ENCODE data around the gene TCAIM. TPM values are rescaled to one million over a fixed set of nuclear protein-coding genes. Genes with fewer than 3 reads are reported as not detected.

TCAIM gene
- total and polyA plus RNA-seq, 4 experiments from 2014 or later = 16.7 to 21.8 (median 19.3) TPM

GRCh38 chr3:44329946-44330345 is 8.6 kb upstream of the TCAIM start:
- intact Hi-C loops (cut with micrococcal nuclease) = loop anchor here (10.0 kb wide), 1 partner anchor 295 kb away; the partner anchor contains the start of gene ZNF197
- Histone ChIP-seq H3K9me3 (ENCODE audit: control insufficient read depth in 1 of 2, low read length in 2 of 2) (no peaks in the 10 kb centered on the region), H3K36me3 (ENCODE audit: insufficient read depth, low read length) (no peaks in the 10 kb centered on the region), H3K27ac (ENCODE audit: low read depth, low read length) (no peak overlapping the region), H3K4me1 (ENCODE audit: insufficient read depth, low read length) (no peaks in the 10 kb centered on the region), H3K4me3 (ENCODE audit: low read length in 2 of 2) (no peak overlapping the region), H3K27me3 (ENCODE audit: insufficient read depth, low read length) (no peaks in the 10 kb centered on the region)
- no peak overlapping the region for H3K4me3 Mint-ChIP-seq
- CTCF ChIA-PET (ENCODE audit: partially characterized antibody) = no interaction called here
- no peak for DNase-seq
- no peaks in the 10 kb centered on the region for H3K4me1 Mint-ChIP-seq
- H3K27ac Mint-ChIP-seq = no peak overlapping the region
- peaks cover 5 to 21% of the 10 kb centered on the region in 2 donors for H3K27me3 Mint-ChIP-seq
- peaks cover 0 to 3% (median 0%) of the 10 kb centered on the region in 8 donors for H3K9me3 Mint-ChIP-seq
- POLR2A ChIA-PET (ENCODE audit: partially characterized antibody) = no interaction called here
- no peaks in the 10 kb centered on the region for H3K36me3 Mint-ChIP-seq

- intact Hi-C loops (cut with micrococcal nuclease) = loop anchor here (10.0 kb wide), 1 partner anchor 294 kb away; the partner anchor contains the start of gene ZNF197
- Mint-ChIP-seq H3K27me3 (peaks cover 5 to 22% of the 10 kb centered on the region in 2 donors), H3K9me3 (peaks cover 0 to 3% (median 0%) of the 10 kb centered on the region in 8 donors), H3K36me3 (no peaks in the 10 kb centered on the region), H3K4me3 (no peak overlapping the region), H3K4me1 (no peaks in the 10 kb centered on the region), H3K27ac (no peak overlapping the region)
- CTCF ChIA-PET (ENCODE audit: partially characterized antibody) = no interaction called here
- POLR2A ChIA-PET (ENCODE audit: partially characterized antibody) = no interaction called here
- Histone ChIP-seq H3K9me3 (ENCODE audit: control insufficient read depth in 1 of 2, low read length in 2 of 2) (no peaks in the 10 kb centered on the region), H3K27ac (ENCODE audit: low read depth, low read length) (no peak overlapping the region), H3K4me1 (ENCODE audit: insufficient read depth, low read length) (no peaks in the 10 kb centered on the region), H3K4me3 (ENCODE audit: low read length in 2 of 2) (no peak overlapping the region), H3K36me3 (ENCODE audit: insufficient read depth, low read length) (no peaks in the 10 kb centered on the region), H3K27me3 (ENCODE audit: insufficient read depth, low read length) (no peaks in the 10 kb centered on the region)
- DNase-seq = no peak
These were observed 8.1 kb upstream of the TCAIM start for GRCh38 chr3:44330444-44330843.

- Histone ChIP-seq H3K4me3 (ENCODE audit: low read length in 2 of 2) (no peak overlapping the region), H3K27me3 (ENCODE audit: insufficient read depth, low read length) (no peaks in the 10 kb centered on the region), H3K36me3 (ENCODE audit: insufficient read depth, low read length) (no peaks in the 10 kb centered on the region), H3K27ac (ENCODE audit: low read depth, low read length) (no peak overlapping the region), H3K4me1 (ENCODE audit: insufficient read depth, low read length) (peaks cover 9% of the 10 kb centered on the region), H3K9me3 (ENCODE audit: control insufficient read depth in 1 of 2, low read length in 2 of 2) (no peaks in the 10 kb centered on the region)
- Mint-ChIP-seq H3K27me3 (peaks cover 0 to 17% of the 10 kb centered on the region in 2 donors), H3K4me1 (peaks cover 7 to 20% (median 11%) of the 10 kb centered on the region in 4 donors), H3K4me3 (no peak overlapping the region), H3K36me3 (peaks cover 0 to 9% of the 10 kb centered on the region in 2 donors), H3K27ac (no peak overlapping the region), H3K9me3 (no peaks in the 10 kb centered on the region)
- no peak for DNase-seq
- intact Hi-C loops (cut with micrococcal nuclease) = loop anchor here (10.0 kb wide), 1 partner anchor 290 kb away; the partner anchor contains the start of gene ZNF197
- ChIA-PET CTCF (ENCODE audit: partially characterized antibody) (no interaction called here), POLR2A (ENCODE audit: partially characterized antibody) (no interaction called here)
These were observed 4.2 kb upstream of the TCAIM start for GRCh38 chr3:44334326-44334725.

- H3K9me3 ChIP-seq (ENCODE audit: control insufficient read depth in 1 of 2, low read length in 2 of 2) = no peaks in the 10 kb centered on the region
- H3K4me3 Mint-ChIP-seq = peak overlapping the region; percentile 93 to 98 (median 98)
- H3K9me3 Mint-ChIP-seq = no peaks in the 10 kb centered on the region
- no peak for DNase-seq
- peaks cover 0 to 9% of the 10 kb centered on the region in 2 donors for H3K36me3 Mint-ChIP-seq
- ChIA-PET POLR2A (ENCODE audit: partially characterized antibody) (interaction anchor here (0.6 to 2.7 kb wide), 10 partner anchors 13 to 1835 kb away, joined by 3 to 30 read pairs (median 6); partner anchors contain the start of genes KIAA1143, KIF15, TMEM42 and VIPR1), CTCF (ENCODE audit: partially characterized antibody) (interaction anchor here (0.8 to 1.6 kb wide), 6 partner anchors 11 to 424 kb away, joined by 3 to 7 read pairs (median 4); partner anchors contain the start of genes KIAA1143 and KIF15)
- no peaks in the 10 kb centered on the region for H3K36me3 ChIP-seq (ENCODE audit: insufficient read depth, low read length)
- H3K27ac ChIP-seq (ENCODE audit: low read depth, low read length) = peak overlapping the region; percentile 95
- H3K4me1 Mint-ChIP-seq = peaks cover 17 to 36% (median 24%) of the 10 kb centered on the region in 4 donors
- peak overlapping the region; percentile 58 to 91 for H3K4me3 ChIP-seq (ENCODE audit: low read length in 2 of 2)
- intact Hi-C loops (cut with micrococcal nuclease) = loop anchor here (5.0 to 10.0 kb wide), 3 partner anchors 287 to 715 kb away; partner anchors contain the start of genes ANO10, TMEM42 and ZNF197
- H3K4me1 ChIP-seq (ENCODE audit: insufficient read depth, low read length) = peaks cover 19% of the 10 kb centered on the region
- H3K27me3 Mint-ChIP-seq = peaks cover 0 to 10% of the 10 kb centered on the region in 2 donors
- peak overlapping the region; percentile 94 to 99 (median 99) for H3K27ac Mint-ChIP-seq
- H3K27me3 ChIP-seq (ENCODE audit: insufficient read depth, low read length) = no peaks in the 10 kb centered on the region
These were observed 1.2 kb upstream of the TCAIM start for GRCh38 chr3:44337248-44337785.

GRCh38 chr3:44338828-44339127 is 212 bp downstream of the TCAIM start:
- H3K4me1 ChIP-seq (ENCODE audit: insufficient read depth, low read length) = peaks cover 19% of the 10 kb centered on the region
- H3K36me3 ChIP-seq (ENCODE audit: insufficient read depth, low read length) = no peaks in the 10 kb centered on the region
- H3K27me3 ChIP-seq (ENCODE audit: insufficient read depth, low read length) = no peaks in the 10 kb centered on the region
- ChIA-PET POLR2A (ENCODE audit: partially characterized antibody) (interaction anchor here (0.8 to 2.7 kb wide), 13 partner anchors 10 to 717 kb away, joined by 3 to 30 read pairs (median 4); partner anchors contain the start of genes ABHD5, ANO10, EXOSC7 and TMEM42), CTCF (ENCODE audit: partially characterized antibody) (no interaction called here)
- Mint-ChIP-seq H3K4me1 (peaks cover 20 to 36% (median 24%) of the 10 kb centered on the region in 4 donors), H3K27ac (peak overlapping the region; percentile 94 to 99 (median 99)), H3K9me3 (no peaks in the 10 kb centered on the region), H3K4me3 (peak overlapping the region; percentile 93 to 98 (median 98)), H3K36me3 (peaks cover 0 to 9% of the 10 kb centered on the region in 2 donors), H3K27me3 (peaks cover 0 to 4% of the 10 kb centered on the region in 2 donors)
- H3K27ac ChIP-seq (ENCODE audit: low read depth, low read length) = peak overlapping the region; percentile 95
- intact Hi-C loops (cut with micrococcal nuclease) = loop anchor here (1.0 to 10.0 kb wide), 7 partner anchors 139 to 716 kb away; partner anchors contain the start of genes ABHD5, ANO10, KIAA1143 and KIF15
- H3K4me3 ChIP-seq (ENCODE audit: low read length in 2 of 2) = peak overlapping the region; percentile 91
- no peaks in the 10 kb centered on the region for H3K9me3 ChIP-seq (ENCODE audit: control insufficient read depth in 1 of 2, low read length in 2 of 2)
- no peak for DNase-seq

- CTCF ChIA-PET (ENCODE audit: partially characterized antibody) = interaction anchor here (1.0 kb wide), 1 partner anchor 24 kb away, joined by 3 read pairs; no protein-coding TSS in a partner anchor
- H3K4me1 ChIP-seq (ENCODE audit: insufficient read depth, low read length) = peaks cover 19% of the 10 kb centered on the region
- no peaks in the 10 kb centered on the region for H3K9me3 ChIP-seq (ENCODE audit: control insufficient read depth in 1 of 2, low read length in 2 of 2)
- H3K27me3 ChIP-seq (ENCODE audit: insufficient read depth, low read length) = no peaks in the 10 kb centered on the region
- peak overlapping the region; percentile 95 for H3K27ac ChIP-seq (ENCODE audit: low read depth, low read length)
- peak overlapping the region; percentile 93 to 98 (median 98) for H3K4me3 Mint-ChIP-seq
- POLR2A ChIA-PET (ENCODE audit: partially characterized antibody) = interaction anchor here (0.8 to 2.7 kb wide), 10 partner anchors 10 to 717 kb away, joined by 3 to 30 read pairs (median 6); partner anchors contain the start of genes ANO10, EXOSC7, TMEM42 and ZDHHC3
- H3K9me3 Mint-ChIP-seq = no peaks in the 10 kb centered on the region
- intact Hi-C loops (cut with micrococcal nuclease) = loop anchor here (1.0 to 10.0 kb wide), 5 partner anchors 171 to 717 kb away; partner anchors contain the start of genes ABHD5, ANO10, TMEM42 and ZNF197
- H3K27ac Mint-ChIP-seq = peak overlapping the region; percentile 94 to 99 (median 99)
- no peaks in the 10 kb centered on the region for H3K36me3 ChIP-seq (ENCODE audit: insufficient read depth, low read length)
- H3K36me3 Mint-ChIP-seq = peaks cover 0 to 9% of the 10 kb centered on the region in 2 donors
- H3K4me3 ChIP-seq (ENCODE audit: low read length in 2 of 2) = peak overlapping the region; percentile 91
- peaks cover 20 to 36% (median 24%) of the 10 kb centered on the region in 4 donors for H3K4me1 Mint-ChIP-seq
- peaks cover 0 to 3% of the 10 kb centered on the region in 2 donors for H3K27me3 Mint-ChIP-seq
- no peak for DNase-seq
These were observed 853 bp downstream of the TCAIM start for GRCh38 chr3:44339181-44340057.

Measured in CD4-positive, alpha-beta memory T cell (primary cell).